Gastrocnemius medialis (tissue), 4 donors: Measurements from ENCODE around the gene IDH3B. TPM values are rescaled to one million over a fixed set of nuclear protein-coding genes. Genes with fewer than 3 reads are reported as not detected.

Experiments used
- ATAC-seq, 2 donors: fragments of 150-250 bp; one replicate each; pipeline ENCODE4 v1.9.1; 2016
- DNase-seq, 2 donors: peaks; one replicate each; pipeline ENCODE4 v3.0.0-alpha.2; 2019
- H3K27ac ChIP-seq, 4 donors: fragments of 200-600 bp; sonication (generic); 1 replicate in 1 of 4; 2 replicates in 3 of 4; pipeline ENCODE4 v1.5.1; 2016 to 2018; ENCODE audit warnings: mild to moderate bottlenecking in 2 of 4, moderate library complexity in 1 of 4
- H3K27me3 ChIP-seq, 3 donors: fragments of 200-600 bp; sonication (generic) in 2 of 3; 1 replicate in 1 of 3; 2 replicates in 2 of 3; pipeline versions ENCODE4 v1.5.1 to v1.6.0; 2016 to 2019; ENCODE audit warnings: mild to moderate bottlenecking in 1 of 3, moderate library complexity in 1 of 3
- H3K36me3 ChIP-seq, 2 donors: fragments of 200-600 bp; sonication (generic) in 1 of 2; one replicate each; pipeline ENCODE4 v1.5.1; 2017 to 2018
- H3K4me1 ChIP-seq, 2 donors: fragments of 200-600 bp; sonication (generic) in 1 of 2; one replicate each; pipeline ENCODE4 v1.5.1; 2016 to 2017; ENCODE audit warnings: mild to moderate bottlenecking in 2 of 2
- H3K4me3 ChIP-seq, 4 donors: fragments of 200-600 bp; sonication (generic) in 3 of 4; 1 replicate in 1 of 4; 2 replicates in 3 of 4; pipeline ENCODE4 v1.5.1; 2016 to 2019; ENCODE audit warnings: mild to moderate bottlenecking in 2 of 4
- H3K9me3 ChIP-seq, 3 donors: fragments of 200-600 bp; sonication (generic) in 2 of 3; 1 replicate in 1 of 3; 2 replicates in 2 of 3; pipeline ENCODE4 v1.5.1; 2016 to 2019
- CTCF ChIP-seq, 5 experiments: fragments of 450-650 bp in 3 of 5; fragments of 200-600 bp in 2 of 5; sonication (generic) in 2 of 5; IDR thresholded peaks in 4 of 5; conservative IDR thresholded peaks in 1 of 5; 1 replicate in 4 of 5; 2 replicates in 1 of 5; pipeline ENCODE4 v1.5.1; 2016 to 2019; ENCODE audit warnings: antibody characterized with exemption in 5 of 5, mild to moderate bottlenecking in 3 of 5, moderate library complexity in 3 of 5
- POLR2A ChIP-seq, 2 donors: fragments of 450-650 bp; IDR thresholded peaks; one replicate each; pipeline ENCODE4 v1.6.1; 2017; ENCODE audit warnings: antibody characterized with exemption in 2 of 2, mild to moderate bottlenecking in 2 of 2, moderate library complexity in 2 of 2
- in situ Hi-C, 4 donors: fragments of 200-750 bp; cut with MboI; loops; one replicate each; pipeline versions ENCODE4 v1.15.0 to v1.8.0; 2017; ENCODE audit warnings: low sequenced_read_pairs in 4 of 4
- intact Hi-C: fragments of 100-400 bp; cut with DNase I; formaldehyde crosslinking; loops from one replicate; pipeline ENCODE4 v1.15.1; 2023; ENCODE audit warnings: low total_unique reads
- total RNA-seq, 4 donors: library from RNA; depleted of rRNA; stranded (reverse); fragments of >200 nt; gene quantifications; one replicate each; pipeline versions ENCODE4 v1.1.0 to v1.2.3, GENCODE V29; 2016

IDH3B gene
- total RNA-seq, 4 donors from 2014 or later: 95.5 to 176 (median 136) TPM

DNA sequence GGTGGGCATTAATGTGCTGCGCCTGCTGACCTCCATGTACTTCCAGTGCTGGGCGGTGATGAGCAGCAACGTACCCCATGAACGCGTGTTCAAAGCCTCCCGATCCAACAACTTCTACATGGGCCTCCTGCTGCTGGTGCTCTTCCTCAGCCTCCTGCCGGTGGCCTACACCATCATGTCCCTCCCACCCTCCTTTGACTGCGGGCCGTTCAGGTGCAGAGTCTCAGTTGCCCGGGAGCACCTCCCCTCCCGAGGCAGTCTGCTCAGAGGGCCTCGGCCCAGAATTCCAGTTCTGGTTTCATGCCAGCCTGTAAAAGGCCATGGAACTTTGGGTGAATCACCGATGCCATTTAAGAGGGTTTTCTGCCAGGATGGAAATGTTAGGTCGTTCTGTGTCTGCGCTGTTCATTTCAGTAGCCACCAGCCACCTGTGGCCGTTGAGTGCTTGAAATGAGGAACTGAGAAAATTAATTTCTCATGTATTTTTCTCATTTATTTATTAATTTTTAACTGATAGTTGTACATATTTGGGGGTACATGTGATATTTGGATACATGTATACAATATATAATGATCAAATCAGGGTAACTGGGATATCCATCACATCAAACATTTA is 46.8 kb downstream of the IDH3B start:
- TF ChIP-seq CTCF (IDR thresholded peaks at IDR 0.05 in 4 of 5, conservative IDR thresholded peaks at IDR 0.05 in 1 of 5): no peak
- TF ChIP-seq POLR2A (IDR thresholded peaks at IDR 0.05): no peak
- DNase-seq (no peak), ATAC-seq (no peak)
- in situ Hi-C loops: no loop called here
- H3K4me1 ChIP-seq: no peaks in the 10 kb centered on the region
- no peak overlapping the region for H3K27ac ChIP-seq
- H3K36me3 ChIP-seq: no peaks in the 10 kb centered on the region
- intact Hi-C loops: no loop called here
- H3K4me3 ChIP-seq: no peak overlapping the region
- H3K9me3 ChIP-seq: no peaks in the 10 kb centered on the region
- no peaks in the 10 kb centered on the region for H3K27me3 ChIP-seq

DNA sequence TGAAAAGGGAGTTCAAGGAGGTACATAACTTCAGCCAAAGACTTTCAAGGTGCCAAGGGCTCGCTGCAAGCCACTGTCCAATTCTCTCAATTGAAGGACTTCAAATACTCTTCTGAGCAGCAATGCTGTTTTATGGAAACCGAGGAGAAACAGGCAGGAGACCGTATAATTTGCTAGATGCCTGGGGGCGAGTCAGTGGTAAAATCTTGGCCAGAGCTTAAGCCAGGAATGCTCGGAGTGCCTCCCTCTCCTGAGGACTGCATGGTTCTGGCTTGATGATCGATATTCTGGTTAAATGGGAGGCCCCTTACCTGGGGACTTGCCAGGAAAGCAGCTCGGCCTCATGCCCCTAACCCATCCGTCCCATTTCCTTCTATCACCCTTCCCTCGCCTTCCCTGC is 47.4 kb downstream of the IDH3B start:
- no peak for DNase-seq
- Histone ChIP-seq H3K9me3 (no peaks in the 10 kb centered on the region), H3K36me3 (no peaks in the 10 kb centered on the region), H3K4me3 (no peak overlapping the region), H3K27ac (no peak overlapping the region), H3K27me3 (no peaks in the 10 kb centered on the region), H3K4me1 (no peaks in the 10 kb centered on the region)
- ATAC-seq: no peak
- in situ Hi-C loops (no loop called here), intact Hi-C loops (no loop called here)
- TF ChIP-seq POLR2A (IDR thresholded peaks at IDR 0.05) (no peak), CTCF (IDR thresholded peaks at IDR 0.05 in 4 of 5, conservative IDR thresholded peaks at IDR 0.05 in 1 of 5) (no peak)

GRCh38 chr20:2612073-2612472 is 51.9 kb downstream of the IDH3B start:
- Histone ChIP-seq H3K36me3 (no peaks in the 10 kb centered on the region), H3K4me1 (no peaks in the 10 kb centered on the region), H3K9me3 (peaks cover 0 to 3% (median 0%) of the 10 kb centered on the region in 3 donors), H3K27me3 (no peaks in the 10 kb centered on the region), H3K27ac (no peak overlapping the region), H3K4me3 (no peak overlapping the region)
- DNase-seq (no peak), ATAC-seq (no peak)
- intact Hi-C loops: no loop called here
- in situ Hi-C loops: no loop called here
- no peak for TF ChIP-seq POLR2A (IDR thresholded peaks at IDR 0.05)
- no peak for TF ChIP-seq CTCF (IDR thresholded peaks at IDR 0.05 in 4 of 5, conservative IDR thresholded peaks at IDR 0.05 in 1 of 5)

DNA sequence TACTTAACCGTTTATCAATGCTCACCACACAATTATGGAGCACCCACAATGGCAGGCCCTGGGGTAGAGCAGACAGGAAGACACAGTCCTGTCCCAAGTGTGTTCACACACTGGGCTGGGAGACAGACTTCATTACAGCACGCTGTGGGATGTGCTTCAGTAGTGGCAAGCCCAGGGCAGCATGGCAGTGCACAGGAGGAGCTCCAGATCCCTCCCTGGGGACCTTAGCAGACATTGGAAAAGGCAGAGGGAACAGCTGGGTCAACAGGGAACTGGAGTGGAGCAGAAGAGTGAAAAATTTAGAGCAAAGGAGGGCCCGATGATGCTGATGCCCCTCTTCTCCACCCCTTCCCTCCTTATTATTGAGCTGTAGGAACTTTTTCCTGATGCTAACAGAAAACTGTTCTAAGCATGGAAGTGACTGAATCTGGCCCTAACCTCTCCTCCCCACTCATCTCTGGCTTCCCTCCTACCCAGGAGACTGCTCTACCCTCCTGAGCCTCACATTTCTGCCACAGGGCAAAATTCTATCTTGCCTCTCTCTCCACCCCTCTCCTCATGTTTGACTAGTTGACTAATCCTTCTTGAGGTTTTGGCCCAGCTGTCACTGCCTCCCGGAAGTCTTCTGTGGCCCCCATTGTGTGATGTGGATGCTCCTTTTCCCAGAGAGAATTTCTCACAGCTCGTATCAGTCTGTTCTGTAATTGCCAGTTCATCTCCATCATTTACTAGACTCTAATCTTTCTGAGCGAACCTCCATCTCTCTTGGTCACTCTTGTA is 52.9 kb downstream of the IDH3B start:
- no peak for DNase-seq
- in situ Hi-C loops (no loop called here), intact Hi-C loops (no loop called here)

More for the DNA sequence above, 52.9 kb downstream of the IDH3B start:
- Histone ChIP-seq H3K9me3 (peaks cover 0 to 3% (median 0%) of the 10 kb centered on the region in 3 donors), H3K4me3 (no peak overlapping the region), H3K27ac (no peak overlapping the region), H3K27me3 (no peaks in the 10 kb centered on the region), H3K36me3 (no peaks in the 10 kb centered on the region), H3K4me1 (no peaks in the 10 kb centered on the region)
- TF ChIP-seq CTCF (IDR thresholded peaks at IDR 0.05 in 4 of 5, conservative IDR thresholded peaks at IDR 0.05 in 1 of 5) (no peak), POLR2A (IDR thresholded peaks at IDR 0.05) (no peak)
- no peak for ATAC-seq
